Natural killer cell (primary cell): ENCODE measurements around the gene UFM1. TPM values are rescaled to one million over a fixed set of nuclear protein-coding genes. Genes with fewer than 3 reads are reported as not detected.

Experiments used
- ATAC-seq, 3 donors: fragments of 150-1000 bp in 2 of 3; fragments of 200-7000 bp in 1 of 3; cut with Tn5 transposase; 1 replicate in 1 of 3; 2 replicates in 2 of 3; pipeline ENCODE4 v1.10.0; 2021; ENCODE audit warnings: mild to moderate bottlenecking in 2 of 3, moderate library complexity in 2 of 3
- DNase-seq, 2 donors: peaks; one replicate each; pipeline versions ENCODE4 v3.0.0 to v3.0.0-alpha.2; 2013 to 2021; ENCODE audit warnings: mixed read lengths in 1 of 2
- H3K27ac ChIP-seq: one replicate; pipeline ENCODE4 v1.5.1; 2013; ENCODE audit warnings: mild to moderate bottlenecking, low read length
- H3K27me3 ChIP-seq: one replicate; pipeline ENCODE4 v1.6.1; 2013; ENCODE audit warnings: low read length; ENCODE audit not compliant: control insufficient read depth, insufficient read depth
- H3K36me3 ChIP-seq: one replicate; pipeline ENCODE4 v1.6.1; 2013; ENCODE audit warnings: low read length; ENCODE audit not compliant: control insufficient read depth, insufficient read depth
- H3K4me1 ChIP-seq: one replicate; pipeline ENCODE4 v1.6.1; 2013; ENCODE audit warnings: low read length; ENCODE audit not compliant: control insufficient read depth, insufficient read depth
- H3K4me3 ChIP-seq: one replicate; pipeline ENCODE4 v1.5.1; 2013; ENCODE audit warnings: low read length
- H3K9me3 ChIP-seq: one replicate; pipeline ENCODE4 v1.6.1; 2013; ENCODE audit warnings: low read length; ENCODE audit not compliant: control insufficient read depth, insufficient read depth
- H3K27ac Mint-ChIP-seq, 2 donors: one replicate each; pipeline ENCODE4 v1.8.0; 2022; ENCODE audit warnings: mild to moderate bottlenecking in 2 of 2, mixed read lengths in 2 of 2, moderate library complexity in 1 of 2
- H3K27me3 Mint-ChIP-seq, 2 donors: one replicate each; pipeline ENCODE4 v1.8.0; 2022; ENCODE audit warnings: low read depth in 2 of 2, mixed read lengths in 2 of 2
- H3K36me3 Mint-ChIP-seq: one replicate; pipeline ENCODE4 v1.8.0; 2022; ENCODE audit warnings: mixed read lengths
- H3K4me1 Mint-ChIP-seq, 2 donors: one replicate each; pipeline ENCODE4 v1.8.0; 2022; ENCODE audit warnings: mixed read lengths in 2 of 2
- H3K4me3 Mint-ChIP-seq: one replicate; pipeline ENCODE4 v1.8.0; 2022; ENCODE audit warnings: mild to moderate bottlenecking, moderate library complexity, mixed read lengths
- H3K9me3 Mint-ChIP-seq, 2 donors: one replicate each; pipeline ENCODE4 v1.8.0; 2022; ENCODE audit warnings: mixed read lengths in 2 of 2
- CTCF ChIP-seq: fragments of 200-600 bp; IDR thresholded peaks from one replicate; pipeline ENCODE4 v1.8.0; 2022; ENCODE audit warnings: antibody characterized with exemption
- WGBS: methylation state at CpG from one replicate; pipeline ENCODE4 v1.1.7; 2013; ENCODE audit warnings: missing lambda C conversion rate; ENCODE audit not compliant: insufficient coverage; 5-methylcytosine and 5-hydroxymethylcytosine counted together
- intact Hi-C: fragments of 100-400 bp; cut with micrococcal nuclease; formaldehyde crosslinking; loops from one replicate; pipeline ENCODE4 v1.14.2; 2022
- total RNA-seq, 4 donors: library from RNA; stranded (reverse); fragments of 120-200 nt in 1 of 4; gene quantifications; one replicate each; pipeline versions ENCODE4 v1.2.3 to v1.2.4, GENCODE V29; 2013 to 2022

Gene UFM1
- total RNA-seq, 3 donors from 2014 or later (not counting 1 experiment from before 2014, with no cell fraction given) = 76.3 to 84.3 (median 84.1) TPM

DNA sequence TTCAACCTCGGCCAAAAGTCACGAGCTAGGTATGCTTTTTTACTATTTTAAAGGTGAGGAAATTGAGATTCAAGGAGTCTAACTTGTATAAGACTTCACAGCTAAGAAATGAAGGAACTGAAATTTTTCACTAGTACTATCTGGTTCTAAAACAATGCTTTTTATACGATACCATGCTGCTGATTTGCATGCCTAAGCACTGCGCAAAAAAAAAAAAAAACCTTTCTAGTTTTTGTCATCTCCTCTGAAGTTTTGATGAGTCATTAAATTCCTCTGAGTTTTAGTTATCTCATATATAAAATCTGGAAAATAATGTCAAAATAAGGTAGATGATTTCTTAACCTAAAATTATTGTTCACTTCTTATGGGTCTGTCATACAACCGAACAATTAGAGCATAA is 28.0 kb upstream of the UFM1 start:
- Histone ChIP-seq H3K4me1 (no peaks in the 10 kb centered on the region), H3K4me3 (no peak overlapping the region), H3K27ac (no peak overlapping the region), H3K27me3 (no peaks in the 10 kb centered on the region), H3K9me3 (no peaks in the 10 kb centered on the region), H3K36me3 (no peaks in the 10 kb centered on the region)
- H3K27ac Mint-ChIP-seq = no peak overlapping the region
- no peaks in the 10 kb centered on the region for H3K36me3 Mint-ChIP-seq
- 71% methylated on average over 1 of the region's 5 CpGs for WGBS
- no peaks in the 10 kb centered on the region for H3K27me3 Mint-ChIP-seq
- H3K9me3 Mint-ChIP-seq = peaks cover 6 to 12% of the 10 kb centered on the region in 2 donors
- intact Hi-C loops = no loop called here
- ATAC-seq = no peak
- DNase-seq = no peak
- no peak for TF ChIP-seq CTCF
- H3K4me1 Mint-ChIP-seq = no peaks in the 10 kb centered on the region
- no peak overlapping the region for H3K4me3 Mint-ChIP-seq

DNA sequence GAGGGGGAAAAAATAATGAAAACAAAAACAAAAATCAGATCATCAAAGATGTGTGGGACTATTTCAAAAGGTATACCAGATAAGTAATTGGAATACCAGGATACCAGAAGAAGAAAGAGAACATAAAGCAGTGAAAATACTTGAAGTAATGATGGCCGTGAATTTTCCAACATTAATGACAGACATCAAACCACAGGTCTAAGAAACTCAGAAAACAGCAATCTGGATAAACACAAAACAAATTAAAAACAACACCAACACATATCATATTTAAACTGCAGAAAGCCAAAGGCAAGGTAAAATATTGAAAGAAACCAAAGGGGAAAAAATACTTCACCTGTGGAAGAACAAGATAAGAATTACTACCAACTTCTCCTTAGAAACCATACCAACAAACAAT is 24.2 kb upstream of the UFM1 start:
- no peak overlapping the region for H3K27ac Mint-ChIP-seq
- no peak for TF ChIP-seq CTCF
- peaks cover 0 to 7% of the 10 kb centered on the region in 2 donors for H3K9me3 Mint-ChIP-seq
- no CpG with 5 or more reads among the region's 1 CpG for WGBS
- ATAC-seq (no peak), DNase-seq (no peak)
- no peaks in the 10 kb centered on the region for H3K9me3 ChIP-seq
- H3K36me3 ChIP-seq = no peaks in the 10 kb centered on the region
- H3K27ac ChIP-seq = no peak overlapping the region
- no peaks in the 10 kb centered on the region for H3K36me3 Mint-ChIP-seq
- intact Hi-C loops = no loop called here
- no peak overlapping the region for H3K4me3 Mint-ChIP-seq
- H3K4me1 Mint-ChIP-seq = no peaks in the 10 kb centered on the region
- no peak overlapping the region for H3K4me3 ChIP-seq
- no peaks in the 10 kb centered on the region for H3K27me3 ChIP-seq
- H3K4me1 ChIP-seq = no peaks in the 10 kb centered on the region
- H3K27me3 Mint-ChIP-seq = peaks cover 0 to 3% of the 10 kb centered on the region in 2 donors

DNA sequence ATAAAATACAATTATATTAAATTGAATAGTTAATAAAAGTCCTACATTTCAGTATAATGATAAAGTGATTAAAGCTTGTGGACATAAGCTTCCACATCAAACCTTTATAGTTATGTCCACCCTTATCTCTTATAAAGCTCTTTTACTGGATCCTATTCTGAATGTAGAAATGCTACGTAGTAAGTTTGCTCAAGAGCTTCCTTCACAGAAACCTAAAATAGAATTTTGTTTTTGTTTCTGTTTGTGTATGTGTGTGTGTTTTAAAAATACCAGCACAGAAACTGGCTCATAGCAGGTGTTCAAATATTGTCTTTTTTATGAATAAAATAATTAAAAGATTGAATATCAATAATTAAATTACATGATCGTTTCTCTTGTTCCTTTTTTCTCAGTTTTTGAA is 21.0 kb upstream of the UFM1 start:
- no peaks in the 10 kb centered on the region for H3K9me3 ChIP-seq
- Mint-ChIP-seq H3K9me3 (peaks cover 0 to 7% of the 10 kb centered on the region in 2 donors), H3K4me3 (no peak overlapping the region), H3K36me3 (no peaks in the 10 kb centered on the region), H3K27me3 (peaks cover 0 to 3% of the 10 kb centered on the region in 2 donors), H3K4me1 (no peaks in the 10 kb centered on the region), H3K27ac (no peak overlapping the region)
- intact Hi-C loops = no loop called here
- H3K27me3 ChIP-seq = no peaks in the 10 kb centered on the region
- H3K27ac ChIP-seq = no peak overlapping the region
- WGBS = no CpG with 5 or more reads among the region's 2 CpGs
- H3K4me1 ChIP-seq = no peaks in the 10 kb centered on the region
- H3K4me3 ChIP-seq = no peak overlapping the region
- DNase-seq = no peak
- no peak for TF ChIP-seq CTCF
- ATAC-seq = no peak
- no peaks in the 10 kb centered on the region for H3K36me3 ChIP-seq

GRCh38 chr13:38334845-38335244 is 14.8 kb upstream of the UFM1 start:
- Histone ChIP-seq H3K27me3 (no peaks in the 10 kb centered on the region), H3K4me3 (no peak overlapping the region), H3K4me1 (no peaks in the 10 kb centered on the region), H3K9me3 (no peaks in the 10 kb centered on the region), H3K36me3 (no peaks in the 10 kb centered on the region), H3K27ac (no peak overlapping the region)
- Mint-ChIP-seq H3K4me1 (no peaks in the 10 kb centered on the region), H3K9me3 (no peaks in the 10 kb centered on the region), H3K4me3 (no peak overlapping the region), H3K27ac (no peak overlapping the region), H3K27me3 (no peaks in the 10 kb centered on the region), H3K36me3 (no peaks in the 10 kb centered on the region)
- 88% methylated on average over 1 of the region's 2 CpGs for WGBS
- intact Hi-C loops = no loop called here
- TF ChIP-seq CTCF = no peak
- ATAC-seq (no peak), DNase-seq (no peak)
